Esophagus squamous epithelium (tissue), 5 donors: ENCODE data around the gene KCNH1. TPM values are rescaled to one million over a fixed set of nuclear protein-coding genes. Genes with fewer than 3 reads are reported as not detected.

Experiments
- DNase-seq: peaks from one replicate; lab custom pipeline; 2025; lab: John Stamatoyannopoulos, UW
- H3K27ac ChIP-seq, 4 donors: fragments of 200-600 bp; sonication (generic); one replicate each; pipeline ENCODE4 v1.5.1; 2016 to 2019; ENCODE audit warnings: mild to moderate bottlenecking in 1 of 4
- H3K27me3 ChIP-seq, 4 donors: fragments of 200-600 bp; sonication (generic); 1 replicate in 3 of 4; 2 replicates in 1 of 4; pipeline versions ENCODE4 v1.5.1 to v1.6.0; 2017 to 2021; ENCODE audit warnings: antibody characterized with exemption in 1 of 4
- H3K36me3 ChIP-seq, 3 donors: fragments of 200-600 bp; sonication (generic); one replicate each; pipeline ENCODE4 v1.5.1; 2016 to 2019
- H3K4me1 ChIP-seq, 3 donors: fragments of 200-600 bp; sonication (generic); one replicate each; pipeline ENCODE4 v1.5.1; 2017 to 2019
- H3K4me3 ChIP-seq, 4 donors: fragments of 200-600 bp; sonication (generic); 1 replicate in 3 of 4; 2 replicates in 1 of 4; pipeline ENCODE4 v1.5.1; 2016 to 2019; ENCODE audit warnings: mild to moderate bottlenecking in 2 of 4, moderate library complexity in 1 of 4
- H3K9me3 ChIP-seq, 3 donors: fragments of 200-600 bp; sonication (generic); one replicate each; pipeline ENCODE4 v1.5.1; 2016 to 2019
- POLR2A ChIP-seq, 4 donors: fragments of 450-650 bp; IDR thresholded peaks; one replicate each; pipeline ENCODE4 v1.6.1; 2017; ENCODE audit warnings: antibody characterized with exemption in 4 of 4, mild to moderate bottlenecking in 4 of 4, moderate library complexity in 3 of 4
- WGBS, 2 donors: methylation state at CpG; one replicate each; pipeline ENCODE4 v1.1.5; 2018; 5-methylcytosine and 5-hydroxymethylcytosine counted together
- intact Hi-C: fragments of 100-400 bp; cut with DNase I; formaldehyde crosslinking; loops from one replicate; pipeline ENCODE4 v1.15.0; 2022
- total RNA-seq, 4 donors: library from RNA; depleted of rRNA; stranded (reverse); fragments of >200 nt; gene quantifications; one replicate each; pipeline ENCODE4 v1.1.0, GENCODE V29; 2016
- TF ChIP-seq, protein P1 (sequence below), 6 experiments: fragments of 450-650 bp in 4 of 6; fragments of 200-600 bp in 2 of 6; sonication (generic) in 2 of 6; IDR thresholded peaks; one replicate each; pipeline ENCODE4 v1.5.1; 2016 to 2019; ENCODE audit warnings: antibody characterized with exemption in 6 of 6, mild to moderate bottlenecking in 4 of 6, moderate library complexity in 4 of 6
- donor health status: DM: yes; HTN: yes; CAD: no.

Gene KCNH1
- total RNA-seq, 4 donors from 2014 or later, result 0.57 to 1.0 (median 0.83) TPM; not detected in 1

DNA sequence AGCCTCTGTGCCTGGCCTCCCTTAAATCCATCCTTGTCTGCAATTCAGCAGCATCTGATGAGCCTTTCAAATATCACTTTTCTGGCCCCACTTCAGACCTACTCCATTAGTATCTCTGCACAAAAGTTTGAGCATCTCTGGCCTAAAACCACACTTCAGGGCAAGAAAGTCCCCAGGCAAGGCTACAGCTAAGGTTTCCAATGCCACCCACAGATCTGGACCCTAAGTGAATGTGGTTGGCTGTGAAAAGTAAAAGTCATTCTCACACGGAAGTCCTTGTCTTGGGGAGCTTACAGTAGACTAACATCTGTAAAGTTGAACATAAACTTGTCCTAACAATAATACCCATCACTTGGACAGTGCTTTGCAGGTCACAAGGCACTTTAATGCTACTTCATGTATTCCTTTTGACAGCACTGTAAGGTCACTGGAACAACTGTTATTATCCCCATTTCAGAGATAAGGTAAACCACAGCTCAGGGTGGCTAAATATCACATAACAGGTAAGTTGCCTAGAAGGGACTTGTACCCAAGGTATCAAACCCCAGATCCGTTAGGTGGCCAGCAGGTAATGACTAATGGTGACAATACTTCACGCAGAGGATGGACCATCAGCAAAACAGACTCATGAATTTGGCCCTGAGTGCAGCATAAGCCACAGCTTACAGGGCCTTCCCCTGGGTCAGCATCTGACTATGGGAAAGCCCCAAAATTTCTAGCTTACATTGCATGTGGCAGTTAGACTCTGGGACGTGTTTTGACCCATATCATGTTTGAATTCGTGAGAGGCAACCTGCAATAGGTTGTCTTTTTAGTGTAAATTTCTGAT is 449.3 kb downstream of the KCNH1 start:
- no peaks in the 10 kb centered on the region for H3K4me1 ChIP-seq
- intact Hi-C loops, result no loop called here
- no peaks in the 10 kb centered on the region for H3K27me3 ChIP-seq
- no peak overlapping the region for H3K27ac ChIP-seq
- no peak for TF ChIP-seq POLR2A (IDR thresholded peaks at IDR 0.05)
- TF ChIP-seq, protein P1, sequence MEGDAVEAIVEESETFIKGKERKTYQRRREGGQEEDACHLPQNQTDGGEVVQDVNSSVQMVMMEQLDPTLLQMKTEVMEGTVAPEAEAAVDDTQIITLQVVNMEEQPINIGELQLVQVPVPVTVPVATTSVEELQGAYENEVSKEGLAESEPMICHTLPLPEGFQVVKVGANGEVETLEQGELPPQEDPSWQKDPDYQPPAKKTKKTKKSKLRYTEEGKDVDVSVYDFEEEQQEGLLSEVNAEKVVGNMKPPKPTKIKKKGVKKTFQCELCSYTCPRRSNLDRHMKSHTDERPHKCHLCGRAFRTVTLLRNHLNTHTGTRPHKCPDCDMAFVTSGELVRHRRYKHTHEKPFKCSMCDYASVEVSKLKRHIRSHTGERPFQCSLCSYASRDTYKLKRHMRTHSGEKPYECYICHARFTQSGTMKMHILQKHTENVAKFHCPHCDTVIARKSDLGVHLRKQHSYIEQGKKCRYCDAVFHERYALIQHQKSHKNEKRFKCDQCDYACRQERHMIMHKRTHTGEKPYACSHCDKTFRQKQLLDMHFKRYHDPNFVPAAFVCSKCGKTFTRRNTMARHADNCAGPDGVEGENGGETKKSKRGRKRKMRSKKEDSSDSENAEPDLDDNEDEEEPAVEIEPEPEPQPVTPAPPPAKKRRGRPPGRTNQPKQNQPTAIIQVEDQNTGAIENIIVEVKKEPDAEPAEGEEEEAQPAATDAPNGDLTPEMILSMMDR (IDR thresholded peaks at IDR 0.05), result no peak
- H3K4me3 ChIP-seq, result no peak overlapping the region
- H3K9me3 ChIP-seq, result no peaks in the 10 kb centered on the region
- no peak for DNase-seq
- 52 to 68% methylated on average over 3 to 5 of the region's 5 CpGs for WGBS, 2 donors
- peaks cover 0 to 4% (median 0%) of the 10 kb centered on the region in 3 donors for H3K36me3 ChIP-seq

DNA sequence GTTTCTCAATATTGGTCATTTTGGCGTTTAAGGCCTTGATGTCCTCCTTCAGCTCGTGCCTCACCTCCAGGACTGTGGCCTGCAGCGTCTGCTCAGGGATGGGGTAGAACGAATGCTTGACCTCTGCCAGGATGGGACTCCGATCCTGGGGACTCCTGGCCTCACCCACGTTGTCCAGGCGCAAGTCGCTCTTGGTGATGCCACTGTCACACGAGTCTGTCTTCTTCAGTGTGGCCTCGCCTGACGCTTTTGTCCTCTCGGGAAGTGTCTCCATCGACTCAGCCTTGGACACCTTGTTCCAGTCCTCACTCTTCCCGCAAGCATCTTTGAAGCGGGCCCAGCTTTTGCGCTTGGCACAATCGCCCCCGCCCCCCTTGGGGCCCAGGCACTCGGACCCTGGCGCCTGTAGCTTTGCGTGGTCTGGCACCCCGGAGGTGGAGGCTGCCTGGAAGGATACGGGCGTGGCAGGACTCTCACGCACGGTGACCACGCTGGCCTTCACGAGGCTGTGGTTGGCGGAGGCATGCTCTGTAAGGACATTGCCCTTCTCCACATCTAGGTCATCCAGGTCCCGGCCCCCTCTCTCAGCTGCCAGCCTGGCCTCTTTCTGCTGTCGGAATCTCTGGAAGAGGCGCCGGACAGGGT is 450.4 kb downstream of the KCNH1 start:
- WGBS, 2 donors, result 93 to 94% methylated on average over 6 to 7 of the region's 33 CpGs
- DNase-seq, result no peak
- Histone ChIP-seq H3K27me3 (no peaks in the 10 kb centered on the region), H3K36me3 (peaks cover 0 to 4% (median 0%) of the 10 kb centered on the region in 3 donors), H3K4me3 (no peak overlapping the region), H3K4me1 (no peaks in the 10 kb centered on the region), H3K27ac (no peak overlapping the region), H3K9me3 (no peaks in the 10 kb centered on the region)
- TF ChIP-seq, protein P1 (IDR thresholded peaks at IDR 0.05), result no peak
- no peak for TF ChIP-seq POLR2A (IDR thresholded peaks at IDR 0.05)
- intact Hi-C loops, result no loop called here

DNA sequence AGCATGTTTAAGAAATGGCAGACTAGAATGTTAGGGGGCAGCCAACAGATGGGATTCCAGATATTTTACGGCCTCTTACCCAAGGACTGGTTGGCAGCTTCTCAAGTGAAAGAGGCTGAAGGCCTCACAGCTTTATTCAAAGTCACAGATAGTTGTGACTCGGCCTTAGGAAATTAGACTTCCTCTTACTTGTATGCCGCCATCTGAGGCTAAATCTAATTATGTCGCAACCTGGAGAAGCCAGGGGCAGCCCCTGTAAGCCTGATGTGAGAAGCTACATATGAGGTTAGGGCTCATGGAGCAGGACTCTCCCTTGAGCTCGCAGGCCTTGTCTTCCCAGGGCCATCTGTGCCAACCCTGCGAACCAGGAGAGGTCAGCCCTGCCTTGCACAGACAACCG is 452.8 kb downstream of the KCNH1 start:
- Histone ChIP-seq H3K27ac (no peak overlapping the region), H3K4me1 (no peaks in the 10 kb centered on the region), H3K4me3 (no peak overlapping the region), H3K27me3 (no peaks in the 10 kb centered on the region), H3K9me3 (no peaks in the 10 kb centered on the region), H3K36me3 (peaks cover 0 to 4% (median 0%) of the 10 kb centered on the region in 3 donors)
- 84 to 87% methylated on average over 3 to 4 of the region's 7 CpGs for WGBS, 2 donors
- intact Hi-C loops, result no loop called here
- TF ChIP-seq, protein P1 (IDR thresholded peaks at IDR 0.05), result no peak
- no peak for TF ChIP-seq POLR2A (IDR thresholded peaks at IDR 0.05)
- no peak for DNase-seq

DNA sequence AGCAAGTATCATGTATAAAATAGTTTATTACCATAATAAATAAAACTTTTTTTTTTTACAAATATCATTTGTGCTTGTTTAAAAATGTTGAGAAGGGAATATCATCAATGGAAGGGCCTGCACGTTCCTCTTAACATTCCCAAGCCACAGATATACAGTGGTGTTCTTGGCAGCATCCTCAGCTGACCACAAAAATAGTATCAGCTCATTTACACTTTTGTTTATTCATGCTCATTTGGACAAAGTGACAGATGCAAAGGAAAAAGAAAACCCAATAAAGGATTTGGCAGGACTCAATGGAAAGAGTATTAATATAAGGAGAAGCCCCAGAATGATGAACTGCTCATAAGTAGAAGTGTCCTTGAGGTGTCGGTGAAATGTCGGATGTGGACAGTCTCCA is 455.6 kb downstream of the KCNH1 start:
- no peaks in the 10 kb centered on the region for H3K9me3 ChIP-seq
- peaks cover 0 to 4% (median 0%) of the 10 kb centered on the region in 3 donors for H3K36me3 ChIP-seq
- intact Hi-C loops, result no loop called here
- WGBS, 2 donors, result 74 to 82% methylated on average over 3 of the region's 3 CpGs
- H3K27ac ChIP-seq, result no peak overlapping the region
- DNase-seq, result no peak
- TF ChIP-seq, protein P1 (IDR thresholded peaks at IDR 0.05), result no peak
- no peak for TF ChIP-seq POLR2A (IDR thresholded peaks at IDR 0.05)
- no peaks in the 10 kb centered on the region for H3K4me1 ChIP-seq
- no peak overlapping the region for H3K4me3 ChIP-seq
- H3K27me3 ChIP-seq, result no peaks in the 10 kb centered on the region

DNA sequence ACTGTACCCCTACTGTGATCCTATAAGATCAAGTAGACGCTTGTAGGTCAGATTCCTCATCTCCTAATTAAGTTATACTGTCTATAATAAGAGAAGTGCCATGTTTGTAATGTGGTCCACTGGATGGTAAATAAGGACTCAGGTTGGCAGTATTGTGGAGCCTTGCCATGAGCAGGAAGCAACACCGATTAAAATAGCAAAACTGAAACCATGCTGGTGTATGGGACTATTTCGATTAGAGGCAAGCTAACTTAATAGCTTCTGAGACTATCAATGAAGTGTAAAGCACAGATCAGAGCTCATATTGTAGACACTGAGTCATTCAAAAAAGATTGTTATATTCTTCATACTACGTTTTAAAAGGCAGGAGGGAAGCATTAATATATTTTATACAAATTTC is 456.4 kb downstream of the KCNH1 start:
- H3K27me3 ChIP-seq, result no peaks in the 10 kb centered on the region
- H3K27ac ChIP-seq, result no peak overlapping the region
- H3K4me1 ChIP-seq, result no peaks in the 10 kb centered on the region
- peaks cover 0 to 4% (median 0%) of the 10 kb centered on the region in 3 donors for H3K36me3 ChIP-seq
- no peak for DNase-seq
- intact Hi-C loops, result no loop called here
- H3K4me3 ChIP-seq, result no peak overlapping the region
- 79 to 87% methylated on average over 4 of the region's 4 CpGs for WGBS, 2 donors
- TF ChIP-seq, protein P1 (IDR thresholded peaks at IDR 0.05), result no peak
- TF ChIP-seq POLR2A (IDR thresholded peaks at IDR 0.05), result no peak
- no peaks in the 10 kb centered on the region for H3K9me3 ChIP-seq
